ENCODE data around the gene POLK.
"Not testable (repeated sequence)": the region's sequence is repeated elsewhere in the genome, so short reads cannot be mapped to it uniquely, and the experiment has no call there.

POLK gene

DNA sequence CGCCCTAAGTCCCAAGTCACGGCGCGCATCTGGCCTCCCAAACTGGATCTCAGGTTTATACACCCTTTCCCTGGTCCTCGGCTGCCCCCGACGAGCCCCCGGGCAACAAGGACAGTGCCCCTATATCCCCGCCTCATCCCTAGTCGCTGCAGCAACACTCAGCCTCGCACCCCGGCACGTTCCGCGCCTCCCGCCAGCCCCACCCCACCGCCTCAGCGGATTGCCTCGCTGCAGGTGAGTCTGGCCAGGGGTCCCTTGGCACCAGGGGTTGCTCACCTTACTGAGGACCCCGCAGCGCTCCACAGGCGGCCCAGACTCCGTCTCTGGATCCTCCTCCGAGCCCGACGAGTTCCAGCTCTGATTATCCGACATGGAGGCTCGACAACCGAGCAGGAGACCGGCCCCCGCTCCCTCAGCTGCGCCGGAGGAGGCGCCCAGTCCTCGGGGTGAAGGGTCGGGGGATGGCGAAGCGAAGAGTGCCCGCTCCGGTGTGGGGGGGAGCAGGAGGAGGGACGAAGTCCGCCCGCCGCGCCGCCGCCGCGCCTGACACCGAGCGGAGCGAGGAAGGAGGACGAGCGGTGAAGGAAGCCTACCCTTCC is 756 bp upstream of the POLK start:
- peak; percentile 62 for DNase-seq (ENCODE audit: low spot score)

GRCh38 chr5:75512383-75513074 is 838 bp downstream of the POLK start:
- DNase-seq (ENCODE audit: low spot score): no peak

GRCh38 chr5:75513841-75514240 is 2.1 kb downstream of the POLK start:
- no peak for DNase-seq (ENCODE audit: low spot score)

DNA sequence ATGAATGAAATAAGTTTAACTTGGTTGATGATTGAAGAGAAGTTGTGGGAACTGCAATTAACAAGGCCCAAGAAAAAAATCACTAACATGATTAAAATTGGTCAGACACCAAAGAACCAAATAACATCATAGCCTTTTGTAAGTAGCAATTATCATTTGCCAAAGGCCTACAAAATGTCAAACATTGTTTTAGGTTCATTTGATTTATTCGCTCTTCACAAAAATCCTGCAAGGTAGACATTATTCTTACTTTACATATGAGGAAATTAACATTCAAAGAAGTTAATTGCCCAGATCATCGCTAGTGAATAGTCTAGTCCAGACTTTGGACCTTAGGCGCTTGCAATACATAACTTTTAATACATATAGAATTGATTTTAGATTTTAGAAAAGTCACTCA is 2.6 kb downstream of the POLK start:
- DNase-seq (ENCODE audit: low spot score): no peak

GRCh38 chr5:75519761-75520160 is 8.1 kb downstream of the POLK start:
- DNase-seq (ENCODE audit: low spot score): no peak

DNA sequence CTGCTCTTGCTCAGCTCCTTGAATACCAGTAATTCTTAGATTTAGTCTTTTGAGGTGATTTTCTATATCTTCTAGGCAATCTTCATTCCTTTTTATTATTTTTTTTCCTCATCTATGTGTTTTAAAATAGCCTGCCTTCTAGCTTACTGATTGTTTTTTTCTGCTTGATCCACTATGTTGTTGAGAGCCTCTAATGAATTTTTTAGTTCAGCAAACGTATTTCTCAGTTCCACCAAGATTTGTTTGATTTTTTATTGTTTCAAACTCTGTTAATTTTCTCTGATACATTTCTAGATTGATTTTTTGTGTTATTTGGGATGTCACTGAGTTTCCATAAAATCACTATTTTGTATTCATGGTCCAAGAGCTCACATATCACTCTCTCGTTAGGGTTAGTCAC is 9.5 kb downstream of the POLK start:
- no peak for DNase-seq (ENCODE audit: low spot score)

- no peak for DNase-seq (ENCODE audit: low spot score)
These were observed 10.3 kb downstream of the POLK start for GRCh38 chr5:75522025-75522424.

DNA sequence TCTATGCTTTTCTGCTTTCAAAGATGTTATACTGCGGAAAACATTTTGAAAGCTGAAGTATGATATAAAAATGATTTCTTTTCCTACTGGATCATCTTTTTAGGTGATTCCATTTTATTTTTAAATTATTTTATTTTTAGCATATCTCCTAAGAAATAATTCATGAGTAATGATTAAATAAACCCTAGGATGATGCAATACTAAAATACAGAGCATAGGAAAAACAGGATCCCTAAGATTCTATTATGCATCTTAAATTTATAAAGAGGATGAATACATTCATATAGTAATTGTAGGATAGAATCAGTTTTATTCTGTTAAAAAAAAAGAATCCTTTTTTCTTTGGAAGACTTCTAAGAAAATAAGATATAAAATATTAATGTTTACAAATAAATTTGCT is 10.9 kb downstream of the POLK start:
- DNase-seq (ENCODE audit: low spot score): no peak

DNA sequence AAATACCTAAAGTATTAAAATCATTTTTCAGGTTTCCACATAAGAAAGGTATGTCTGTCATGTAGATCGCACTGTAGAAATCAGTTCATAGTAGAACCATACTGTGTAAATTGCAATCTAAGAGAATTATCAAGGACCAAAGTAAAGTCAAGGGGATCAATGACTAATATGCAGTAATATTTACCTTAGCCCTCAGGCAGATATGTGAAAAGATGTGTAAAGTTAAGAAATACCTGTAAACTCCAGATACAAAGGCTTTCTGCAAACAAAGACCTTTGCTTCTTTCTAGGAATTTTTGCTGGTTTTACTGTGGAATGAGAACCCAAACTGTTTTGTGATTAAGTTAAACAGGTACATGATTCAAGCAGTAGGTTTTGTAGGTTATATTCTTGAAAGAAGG is 11.6 kb downstream of the POLK start:
- no peak for DNase-seq (ENCODE audit: low spot score)

DNA sequence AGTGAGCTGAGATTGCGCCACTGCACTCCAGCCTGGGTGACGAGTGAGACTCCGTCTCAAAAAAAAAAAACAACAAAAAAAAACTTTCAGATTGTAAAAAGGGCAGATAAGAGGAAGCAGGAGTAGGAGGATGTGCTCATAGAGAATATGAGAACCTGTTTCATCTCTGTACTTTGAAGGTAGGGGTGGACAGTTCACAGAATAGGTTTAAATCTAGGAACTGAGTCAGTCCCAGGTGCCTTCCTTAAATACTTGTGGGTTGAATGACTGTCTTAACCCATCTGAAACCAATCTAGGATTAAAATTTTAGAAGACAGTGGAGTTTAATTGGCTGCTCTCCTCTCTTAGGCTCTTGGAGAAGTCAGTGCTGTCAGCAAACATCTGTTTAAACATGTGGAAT is 12.4 kb downstream of the POLK start:
- DNase-seq (ENCODE audit: low spot score): no peak

DNA sequence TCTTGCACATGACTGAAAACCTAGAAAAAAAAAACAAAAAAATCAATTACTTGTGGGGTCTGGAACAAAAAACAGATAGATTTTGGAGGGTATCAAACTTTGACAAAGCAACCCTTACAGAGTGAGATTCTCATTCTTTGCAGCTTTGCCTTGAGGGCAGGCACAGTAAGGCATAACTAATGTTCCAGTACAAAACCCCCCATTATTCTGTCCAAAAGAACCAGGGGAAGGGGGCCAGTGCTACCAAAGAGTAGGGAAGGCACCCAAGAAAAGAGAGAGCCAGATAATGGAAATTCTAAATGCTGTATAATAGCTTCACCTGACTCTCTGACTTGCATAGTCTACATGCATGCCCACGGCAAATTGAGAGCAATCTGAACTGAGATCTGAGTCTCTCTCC is 12.9 kb downstream of the POLK start:
- no peak for DNase-seq (ENCODE audit: low spot score)

DNA sequence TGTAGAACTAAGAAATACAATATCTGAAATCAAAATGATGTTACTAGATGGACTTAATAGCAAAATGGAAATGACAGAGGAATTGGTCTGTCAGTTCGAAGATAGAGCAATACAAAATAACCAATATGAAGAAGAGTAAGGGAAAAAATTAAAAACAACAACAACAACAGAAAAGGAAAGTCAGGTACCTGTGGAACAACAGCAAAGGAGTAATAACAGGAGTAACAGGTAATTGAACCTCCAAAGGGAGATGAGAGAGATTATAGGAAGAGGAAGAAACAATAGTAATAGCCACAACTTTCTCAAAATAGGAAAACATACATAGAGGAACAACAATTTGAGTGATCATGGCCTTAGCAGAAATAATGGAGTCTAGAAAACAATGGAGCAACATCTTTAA is 13.7 kb downstream of the POLK start:
- DNase-seq (ENCODE audit: low spot score): no peak

- no peak for DNase-seq (ENCODE audit: low spot score)
These were observed 14.4 kb downstream of the POLK start for GRCh38 chr5:75526070-75526469.

GRCh38 chr5:75529185-75529584 is 17.5 kb downstream of the POLK start:
- no peak for DNase-seq (ENCODE audit: low spot score)

DNA sequence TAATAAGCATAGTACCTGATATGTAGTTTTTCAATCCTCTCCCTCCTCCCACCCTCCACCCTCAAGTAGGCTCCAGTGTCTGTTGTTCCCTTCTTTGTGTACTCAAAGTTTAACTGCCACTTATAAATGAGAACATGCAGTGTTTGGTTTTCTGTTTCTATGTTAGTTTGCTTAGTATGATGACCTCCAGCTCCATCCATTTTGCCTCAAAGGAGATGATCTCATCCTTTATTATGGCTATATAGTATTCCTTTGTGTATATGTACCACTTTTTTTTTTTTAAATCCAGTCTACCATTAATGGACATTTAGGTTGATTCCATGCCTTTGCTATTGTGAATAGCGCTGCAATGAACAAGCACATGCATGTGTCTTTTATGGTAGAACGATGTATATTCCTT is 20.5 kb downstream of the POLK start:
- DNase-seq (ENCODE audit: low spot score): no peak

GRCh38 chr5:75533716-75534115 is 22.0 kb downstream of the POLK start:
- not testable (repeated sequence) for DNase-seq (ENCODE audit: low spot score)

- no peak for DNase-seq (ENCODE audit: low spot score)
These were observed 23.0 kb downstream of the POLK start for GRCh38 chr5:75534734-75535133.

- DNase-seq (ENCODE audit: low spot score): no peak
These were observed 24.5 kb downstream of the POLK start for GRCh38 chr5:75536147-75536546.

DNA sequence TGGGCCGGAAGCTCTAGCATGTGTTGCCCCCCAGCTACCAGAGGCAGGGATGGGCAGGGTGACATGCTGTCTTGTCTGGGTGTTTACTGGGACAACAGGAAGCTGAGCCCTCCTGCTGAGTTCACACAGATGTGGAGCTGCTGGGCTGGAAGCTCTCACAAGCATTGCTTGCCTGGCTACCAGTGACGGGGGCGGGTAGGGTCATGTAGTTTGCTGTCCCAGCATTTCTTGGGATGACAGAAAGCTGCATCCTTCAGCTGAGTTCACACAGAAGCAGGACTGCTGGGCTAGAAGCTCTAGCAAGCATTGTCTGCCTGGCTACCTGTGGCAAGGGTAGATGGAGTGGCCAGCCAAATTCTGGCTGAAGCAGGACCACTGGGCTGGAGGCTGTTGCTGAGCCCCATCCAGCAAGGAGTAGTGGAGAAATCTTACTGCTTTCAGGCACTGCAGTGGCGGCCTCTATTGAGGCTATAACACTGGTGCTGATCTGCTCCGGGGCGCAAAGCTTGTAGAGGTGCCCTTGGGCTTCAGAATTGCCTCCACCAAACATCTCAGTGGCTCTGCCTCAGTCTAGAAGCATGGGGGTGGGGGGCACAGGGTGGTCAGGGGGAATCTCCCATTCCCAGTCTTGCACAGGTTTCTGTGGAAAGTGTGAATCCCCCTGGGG is 25.1 kb downstream of the POLK start:
- peak; percentile 14 for DNase-seq (ENCODE audit: low spot score)

DNA sequence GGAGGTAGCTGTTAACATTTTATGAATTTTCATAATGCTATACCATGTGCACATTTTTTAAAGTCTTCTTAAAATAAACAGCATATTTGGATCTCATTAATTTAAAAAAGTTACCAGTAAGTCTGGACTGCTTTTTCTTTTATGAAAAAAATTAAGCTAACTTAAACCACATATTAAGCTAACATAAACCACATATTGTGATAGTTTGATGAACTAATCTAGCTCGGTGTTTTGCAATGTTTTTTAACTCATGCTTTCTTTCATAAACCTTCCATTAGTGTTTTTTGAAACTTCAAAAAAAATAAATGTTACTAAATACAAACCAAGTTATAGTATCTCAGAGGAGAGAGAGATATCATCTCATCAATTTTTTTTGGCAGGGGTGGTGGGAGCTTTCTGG is 26.5 kb downstream of the POLK start:
- DNase-seq (ENCODE audit: low spot score): no peak

GRCh38 chr5:75545131-75545530 is 33.4 kb downstream of the POLK start:
- no peak for DNase-seq (ENCODE audit: low spot score)

DNA sequence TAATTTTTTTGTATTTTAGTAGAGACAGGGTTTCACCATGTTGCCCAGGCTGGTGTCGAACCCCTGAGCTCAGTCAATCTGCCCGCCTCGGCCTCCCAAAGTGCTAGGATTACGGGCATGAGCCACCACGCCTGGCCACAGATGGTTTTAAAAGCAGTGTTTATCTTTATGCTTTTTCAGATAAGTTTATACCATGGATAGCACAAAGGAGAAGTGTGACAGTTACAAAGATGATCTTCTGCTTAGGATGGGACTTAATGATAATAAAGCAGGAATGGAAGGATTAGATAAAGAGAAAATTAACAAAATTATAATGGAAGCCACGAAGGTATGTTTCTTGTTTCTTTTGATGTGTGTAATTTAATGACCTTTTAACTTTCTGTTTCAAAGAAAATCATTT is 35.1 kb downstream of the POLK start:
- DNase-seq (ENCODE audit: low spot score): no peak

DNA sequence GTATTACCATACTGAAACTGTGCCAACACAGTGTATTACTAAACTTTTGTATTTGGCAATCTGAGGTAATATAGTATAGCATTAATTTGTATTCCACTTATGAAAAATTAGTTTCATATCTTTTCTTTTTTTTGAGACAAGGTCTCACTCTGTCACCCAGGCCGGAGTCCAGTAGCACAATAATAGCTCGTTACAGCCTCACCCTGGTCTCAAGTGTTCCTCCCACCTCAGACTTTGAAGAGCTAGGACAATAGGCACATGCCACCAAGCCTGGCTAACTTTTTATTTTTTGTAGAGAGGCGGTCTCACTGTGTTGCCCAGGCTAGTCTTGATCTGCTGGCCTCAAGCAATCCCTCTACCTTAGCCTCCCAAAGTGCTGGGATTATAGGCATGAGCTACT is 36.1 kb downstream of the POLK start:
- no peak for DNase-seq (ENCODE audit: low spot score)

DNA sequence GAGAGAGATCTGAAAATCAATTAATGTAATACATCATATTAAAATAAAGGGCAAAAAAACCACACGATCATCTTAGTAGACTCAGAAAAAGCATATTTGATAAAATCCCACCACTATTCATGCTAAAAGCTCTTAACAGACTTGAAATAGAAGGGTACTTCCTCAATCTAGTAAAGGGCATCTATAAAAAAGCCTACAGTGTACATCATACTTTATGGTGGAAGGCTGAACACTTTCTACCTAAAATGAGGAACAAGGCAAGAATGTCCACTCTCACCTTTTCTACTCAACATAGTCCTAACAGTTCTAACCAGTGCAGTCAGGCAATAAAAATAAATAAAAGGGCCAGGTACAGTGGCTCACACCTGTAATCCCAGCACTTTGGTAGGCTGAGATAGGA is 38.9 kb downstream of the POLK start:
- DNase-seq (ENCODE audit: low spot score): no peak

Measured in D341Med (cell line).